ENCODE data around the gene SLC16A3. TPM values are rescaled to one million over a fixed set of nuclear protein-coding genes. Genes with fewer than 3 reads are reported as not detected.

Gene SLC16A3
- total and polyA plus RNA-seq, 9 of the 15 experiments (the other 6 are each of a cell fraction or from before 2014, with no cell fraction given): 0.11 to 5.4 (median 1.2) TPM; not detected in 2

GRCh38 chr17:82272495-82273326, 43.9 kb downstream of the SLC16A3 start (continued):
- TF ChIP-seq JUN (IDR thresholded peaks at IDR 0.05; ENCODE audit: borderline replicate concordance, low read depth, low read length): no peak
- no peak for TF ChIP-seq JUN (CRISPR knock-in tag; IDR thresholded peaks at IDR 0.05; ENCODE audit: borderline replicate concordance)
- no peak for TF ChIP-seq BCL6 (CRISPR knock-in tag; IDR thresholded peaks at IDR 0.05)
- TF ChIP-seq HNRNPLL (IDR thresholded peaks at IDR 0.05; ENCODE audit: low read depth, low read length, poor library complexity, severe bottlenecking): no peak
- TF ChIP-seq EWSR1 (IDR thresholded peaks at IDR 0.05; ENCODE audit: borderline replicate concordance, low read depth, partially characterized antibody): no peak
- peak; percentile 51; the same call in 1 of the 2 replicates for TF ChIP-seq ZBTB17 (CRISPR knock-in tag; IDR thresholded peaks at IDR 0.05)
- no peak for TF ChIP-seq ZFP36 (IDR thresholded peaks at IDR 0.05; ENCODE audit: low read depth, low read length, partially characterized antibody)
- no peak for TF ChIP-seq PHB (CRISPR knock-in tag; IDR thresholded peaks at IDR 0.05)
- TF ChIP-seq, protein P1, sequence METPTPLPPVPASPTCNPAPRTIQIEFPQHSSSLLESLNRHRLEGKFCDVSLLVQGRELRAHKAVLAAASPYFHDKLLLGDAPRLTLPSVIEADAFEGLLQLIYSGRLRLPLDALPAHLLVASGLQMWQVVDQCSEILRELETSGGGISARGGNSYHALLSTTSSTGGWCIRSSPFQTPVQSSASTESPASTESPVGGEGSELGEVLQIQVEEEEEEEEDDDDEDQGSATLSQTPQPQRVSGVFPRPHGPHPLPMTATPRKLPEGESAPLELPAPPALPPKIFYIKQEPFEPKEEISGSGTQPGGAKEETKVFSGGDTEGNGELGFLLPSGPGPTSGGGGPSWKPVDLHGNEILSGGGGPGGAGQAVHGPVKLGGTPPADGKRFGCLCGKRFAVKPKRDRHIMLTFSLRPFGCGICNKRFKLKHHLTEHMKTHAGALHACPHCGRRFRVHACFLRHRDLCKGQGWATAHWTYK (CRISPR knock-in tag; IDR thresholded peaks at IDR 0.05): peak; percentile 66; the same call in 1 of the 2 replicates
- TF ChIP-seq SMAD4 (CRISPR knock-in tag; conservative IDR thresholded peaks at IDR 0.05): no peak
- TF ChIP-seq E4F1 (CRISPR knock-in tag; IDR thresholded peaks at IDR 0.05; ENCODE audit: borderline replicate concordance): no peak
- TF ChIP-seq, protein P2, sequence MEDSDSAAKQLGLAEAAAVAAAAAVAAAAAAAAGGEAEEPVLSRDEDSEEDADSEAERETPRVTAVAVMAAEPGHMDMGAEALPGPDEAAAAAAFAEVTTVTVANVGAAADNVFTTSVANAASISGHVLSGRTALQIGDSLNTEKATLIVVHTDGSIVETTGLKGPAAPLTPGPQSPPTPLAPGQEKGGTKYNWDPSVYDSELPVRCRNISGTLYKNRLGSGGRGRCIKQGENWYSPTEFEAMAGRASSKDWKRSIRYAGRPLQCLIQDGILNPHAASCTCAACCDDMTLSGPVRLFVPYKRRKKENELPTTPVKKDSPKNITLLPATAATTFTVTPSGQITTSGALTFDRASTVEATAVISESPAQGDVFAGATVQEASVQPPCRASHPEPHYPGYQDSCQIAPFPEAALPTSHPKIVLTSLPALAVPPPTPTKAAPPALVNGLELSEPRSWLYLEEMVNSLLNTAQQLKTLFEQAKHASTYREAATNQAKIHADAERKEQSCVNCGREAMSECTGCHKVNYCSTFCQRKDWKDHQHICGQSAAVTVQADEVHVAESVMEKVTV (CRISPR knock-in tag; IDR thresholded peaks at IDR 0.05): no peak
- TF ChIP-seq SNRNP70 (optimal IDR thresholded peaks at IDR 0.05; ENCODE audit: low read depth, low read length): no peak
- TF ChIP-seq KAT2B (IDR thresholded peaks at IDR 0.05; ENCODE audit: low read depth, low read length): no peak
- TF ChIP-seq ZNF436 (CRISPR knock-in tag; IDR thresholded peaks at IDR 0.05): no peak
- TF ChIP-seq FIP1L1 (IDR thresholded peaks at IDR 0.05; ENCODE audit: low read depth, low read length, poor library complexity, severe bottlenecking): no peak
- TF ChIP-seq MAX (CRISPR knock-in tag; IDR thresholded peaks at IDR 0.05): no peak
- no peak for TF ChIP-seq NFYB (IDR thresholded peaks at IDR 0.05; ENCODE audit: extremely low read depth, insufficient read length)
- TF ChIP-seq SNIP1 (IDR thresholded peaks at IDR 0.05; ENCODE audit: low read depth): no peak
- no peak for TF ChIP-seq ZNF384 (IDR thresholded peaks at IDR 0.05; ENCODE audit: low read depth, low read length)
- peak; percentile 59 for TF ChIP-seq EGR1 (conservative IDR thresholded peaks at IDR 0.05)
- TF ChIP-seq HDAC1 (IDR thresholded peaks at IDR 0.05): peak in 1 of 2 experiments; percentile 71; a peak in 2 of 4 replicates
- TF ChIP-seq NONO (IDR thresholded peaks at IDR 0.05; ENCODE audit: low read depth in 2 of 2, low read length in 1 of 2): 0 out of 4 replicates have a peak, but pooled peaks of 1 of the 2 experiments have one; percentile 19
